Activated CD4-positive, alpha-beta T cell treated with anti-CD3 and anti-CD28 coated beads for 36 hours (primary cell): Measurements from ENCODE around the gene SEC31B. TPM values are rescaled to one million over a fixed set of nuclear protein-coding genes. Genes with fewer than 3 reads are reported as not detected.
A peak's percentile ranks its signal among the peaks of the same experiment; 100 is the strongest.

Experiments used
- ATAC-seq: fragments of 200-7000 bp; cut with Tn5 transposase; one replicate; pipeline ENCODE4 v1.10.0; 2021; ENCODE audit warnings: mild to moderate bottlenecking, moderate library complexity
- CTCF ChIA-PET: fragments of 350-600 bp; sonication (Branson Sonifier 250); formaldehyde crosslinking; loops from one replicate; lab custom pipeline; 2021; ENCODE audit warnings: antibody characterized with exemption; lab: Charles Lee
- POLR2A ChIA-PET: fragments of 350-600 bp; sonication (Branson Sonifier 250); formaldehyde crosslinking; loops from one replicate; lab custom pipeline; 2021; ENCODE audit warnings: antibody characterized with exemption, inconsistent platforms; lab: Charles Lee
- DNase-seq: peaks from one replicate; pipeline ENCODE4 v3.0.0-alpha.2; 2020
- H3K27ac Mint-ChIP-seq: one replicate; pipeline ENCODE4 v1.8.0; 2021; ENCODE audit warnings: mixed read lengths
- H3K27me3 Mint-ChIP-seq: one replicate; pipeline ENCODE4 v1.8.0; 2021; ENCODE audit warnings: mixed read lengths
- H3K36me3 Mint-ChIP-seq: one replicate; pipeline ENCODE4 v1.8.0; 2021; ENCODE audit warnings: low read depth, mixed read lengths
- H3K4me1 Mint-ChIP-seq: one replicate; pipeline ENCODE4 v1.8.0; 2021; ENCODE audit warnings: mixed read lengths
- H3K4me3 Mint-ChIP-seq: one replicate; pipeline ENCODE4 v1.8.0; 2021; ENCODE audit warnings: mild to moderate bottlenecking, moderate library complexity, mixed read lengths
- H3K9me3 Mint-ChIP-seq: one replicate; pipeline ENCODE4 v1.8.0; 2021; ENCODE audit warnings: low read depth, mixed read lengths
- intact Hi-C, 2 experiments: fragments of 100-400 bp; cut with DNase I in 1 of 2; cut with micrococcal nuclease in 1 of 2; formaldehyde crosslinking; loops; one replicate each; pipeline versions ENCODE4 v1.14.2 to v1.15.1; 2022 to 2024; cut with DNase I, micrococcal nuclease
- total RNA-seq, 2 experiments: library from RNA; stranded (reverse); gene quantifications; one replicate each; pipeline ENCODE4 v1.2.3, GENCODE V29; 2021

Gene SEC31B
- total RNA-seq, 2 experiments from 2014 or later: 36.0 to 36.7 TPM

GRCh38 chr10:100529475-100530298 is 10.0 kb upstream of the SEC31B start, which contains the start of gene NDUFB8:
NDUFB8 (minus strand) TSS chr10:100529871; CDS start chr10:100529851, 20 bp downstream.
- H3K27me3 Mint-ChIP-seq: no peaks in the 10 kb centered on the region
- H3K4me3 Mint-ChIP-seq: peak within 1 kb of the TSS; percentile 88
- peaks cover 37% of the 10 kb centered on the region for H3K4me1 Mint-ChIP-seq
- POLR2A ChIA-PET: interaction anchor here (0.5 to 2.2 kb wide), 2 partner anchors 9 to 19 kb away, joined by 4 to 6 read pairs; no protein-coding TSS in a partner anchor
- peak within 1 kb of the TSS; percentile 99 for H3K27ac Mint-ChIP-seq
- ATAC-seq (peak; percentile 72), DNase-seq (peak; percentile 93)
- peaks cover 44% of the 10 kb centered on the region for H3K36me3 Mint-ChIP-seq
- intact Hi-C loops: loop anchor here (1.0 to 10.0 kb wide), 6 partner anchors 18 to 1285 kb away; partner anchors contain the start of genes NPM3 (in 1 of the 2), OGA (in 1 of the 2) and SCD (in 1 of the 2)
- CTCF ChIA-PET: interaction anchor here (1.0 to 9.6 kb wide), 5 partner anchors 9 to 489 kb away, joined by 3 to 91 read pairs (median 6); partner anchors contain the start of gene SEC31B
- H3K9me3 Mint-ChIP-seq: no peaks in the 10 kb centered on the region

GRCh38 chr10:100528921-100529474 is 9.3 kb upstream of the SEC31B start:
- H3K27me3 Mint-ChIP-seq: no peaks in the 10 kb centered on the region
- peaks cover 49% of the 10 kb centered on the region for H3K36me3 Mint-ChIP-seq
- CTCF ChIA-PET: interaction anchor here (0.7 to 9.6 kb wide), 6 partner anchors 11 to 49 kb away, joined by 3 to 91 read pairs (median 15); no protein-coding TSS in a partner anchor
- peak overlapping the region; percentile 88 for H3K4me3 Mint-ChIP-seq
- ATAC-seq (peak; percentile 4), DNase-seq (peak; percentile 20)
- no peaks in the 10 kb centered on the region for H3K9me3 Mint-ChIP-seq
- intact Hi-C loops: loop anchor here (1.0 to 5.0 kb wide), 5 partner anchors 18 to 182 kb away; partner anchors contain the start of gene SCD (in 1 of the 2)
- H3K4me1 Mint-ChIP-seq: peaks cover 37% of the 10 kb centered on the region
- POLR2A ChIA-PET: interaction anchor here (0.5 to 2.2 kb wide), 4 partner anchors 9 to 131 kb away, joined by 3 to 6 read pairs (median 4); no protein-coding TSS in a partner anchor
- peak overlapping the region; percentile 99 for H3K27ac Mint-ChIP-seq

- ChIA-PET CTCF (interaction anchor here (0.7 to 9.6 kb wide), 8 partner anchors 10 to 95 kb away, joined by 3 to 91 read pairs (median 6); no protein-coding TSS in a partner anchor), POLR2A (interaction anchor here (0.5 to 2.3 kb wide), 4 partner anchors 7 to 131 kb away, joined by 3 to 10 read pairs (median 6); partner anchors contain the start of gene HIF1AN)
- DNase-seq (peak; percentile 46), ATAC-seq (peak; percentile 63)
- H3K9me3 Mint-ChIP-seq: no peaks in the 10 kb centered on the region
- intact Hi-C loops: loop anchor here (1.0 to 5.0 kb wide), 3 partner anchors 18 to 182 kb away; partner anchors contain the start of gene SCD (in 1 of the 2)
- peaks cover 37% of the 10 kb centered on the region for H3K4me1 Mint-ChIP-seq
- peak overlapping the region; percentile 99 for H3K27ac Mint-ChIP-seq
- H3K4me3 Mint-ChIP-seq: peak overlapping the region; percentile 88
- no peaks in the 10 kb centered on the region for H3K27me3 Mint-ChIP-seq
- H3K36me3 Mint-ChIP-seq: peaks cover 56% of the 10 kb centered on the region
Measured at GRCh38 chr10:100528123-100528886, 8.6 kb upstream of the SEC31B start.

GRCh38 chr10:100524638-100525037 is 5.0 kb upstream of the SEC31B start:
- CTCF ChIA-PET: interaction anchor here (0.7 to 9.6 kb wide), 6 partner anchors 14 to 185 kb away, joined by 3 to 91 read pairs (median 3); no protein-coding TSS in a partner anchor
- POLR2A ChIA-PET: interaction anchor here (0.6 kb wide), 1 partner anchor 15 kb away, joined by 4 read pairs; no protein-coding TSS in a partner anchor
- peaks cover 24% of the 10 kb centered on the region for H3K4me1 Mint-ChIP-seq
- intact Hi-C loops: loop anchor here in 1 of 2 experiments (5.0 kb wide), 1 partner anchor 152 kb away; no protein-coding TSS in a partner anchor
- H3K36me3 Mint-ChIP-seq: peaks cover 61% of the 10 kb centered on the region
- no peak overlapping the region for H3K4me3 Mint-ChIP-seq
- H3K27me3 Mint-ChIP-seq: no peaks in the 10 kb centered on the region
- DNase-seq: no peak
- H3K9me3 Mint-ChIP-seq: no peaks in the 10 kb centered on the region
- ATAC-seq: no peak
- H3K27ac Mint-ChIP-seq: peak overlapping the region; percentile 24

GRCh38 chr10:100524206-100524605 is 4.5 kb upstream of the SEC31B start:
- H3K4me1 Mint-ChIP-seq: peaks cover 25% of the 10 kb centered on the region
- ATAC-seq (no peak), DNase-seq (no peak)
- H3K4me3 Mint-ChIP-seq: no peak overlapping the region
- CTCF ChIA-PET: interaction anchor here (0.7 to 9.6 kb wide), 5 partner anchors 14 to 184 kb away, joined by 3 to 91 read pairs (median 3); no protein-coding TSS in a partner anchor
- H3K27ac Mint-ChIP-seq: no peak overlapping the region
- peaks cover 60% of the 10 kb centered on the region for H3K36me3 Mint-ChIP-seq
- H3K27me3 Mint-ChIP-seq: no peaks in the 10 kb centered on the region
- no peaks in the 10 kb centered on the region for H3K9me3 Mint-ChIP-seq
- POLR2A ChIA-PET: no interaction called here
- intact Hi-C loops: no loop called here

- Mint-ChIP-seq H3K4me3 (no peak overlapping the region), H3K9me3 (no peaks in the 10 kb centered on the region), H3K27me3 (no peaks in the 10 kb centered on the region), H3K36me3 (peaks cover 47% of the 10 kb centered on the region), H3K4me1 (peaks cover 27% of the 10 kb centered on the region), H3K27ac (no peak overlapping the region)
- POLR2A ChIA-PET: interaction anchor here (0.6 kb wide), 1 partner anchor 22 kb away, joined by 3 read pairs; no protein-coding TSS in a partner anchor
- ATAC-seq (no peak), DNase-seq (no peak)
- CTCF ChIA-PET: interaction anchor here (0.6 to 9.6 kb wide), 7 partner anchors 12 to 152 kb away, joined by 3 to 96 read pairs (median 3); partner anchors contain the start of gene HIF1AN
- intact Hi-C loops: no loop called here
Measured at GRCh38 chr10:100522945-100523344, 3.3 kb upstream of the SEC31B start.

- no peak for ATAC-seq
- peaks cover 42% of the 10 kb centered on the region for H3K36me3 Mint-ChIP-seq
- no peaks in the 10 kb centered on the region for H3K27me3 Mint-ChIP-seq
- ChIA-PET POLR2A (interaction anchor here (0.6 kb wide), 1 partner anchor 151 kb away, joined by 14 read pairs; no protein-coding TSS in a partner anchor), CTCF (interaction anchor here (1.6 to 9.6 kb wide), 5 partner anchors 12 to 89 kb away, joined by 3 to 96 read pairs (median 7); no protein-coding TSS in a partner anchor)
- no peaks in the 10 kb centered on the region for H3K9me3 Mint-ChIP-seq
- DNase-seq: no peak
- intact Hi-C loops: no loop called here
- H3K27ac Mint-ChIP-seq: peak overlapping the region; percentile 27
- H3K4me1 Mint-ChIP-seq: peaks cover 24% of the 10 kb centered on the region
- H3K4me3 Mint-ChIP-seq: no peak overlapping the region
Measured at GRCh38 chr10:100522107-100522801, 2.6 kb upstream of the SEC31B start.

- H3K4me3 Mint-ChIP-seq: no peak overlapping the region
- H3K36me3 Mint-ChIP-seq: peaks cover 37% of the 10 kb centered on the region
- ATAC-seq: no peak
- intact Hi-C loops: no loop called here
- H3K4me1 Mint-ChIP-seq: peaks cover 13% of the 10 kb centered on the region
- peak overlapping the region; percentile 25 for H3K27ac Mint-ChIP-seq
- no peak for DNase-seq
- H3K27me3 Mint-ChIP-seq: no peaks in the 10 kb centered on the region
- ChIA-PET POLR2A (no interaction called here), CTCF (interaction anchor here (0.6 to 9.6 kb wide), 5 partner anchors 9 to 87 kb away, joined by 3 to 96 read pairs (median 7); partner anchors contain the start of gene NDUFB8)
- no peaks in the 10 kb centered on the region for H3K9me3 Mint-ChIP-seq
Measured at GRCh38 chr10:100520811-100521210, 1.1 kb upstream of the SEC31B start.

GRCh38 chr10:100518761-100519241 is 860 bp downstream of the SEC31B start:
- H3K9me3 Mint-ChIP-seq: no peaks in the 10 kb centered on the region
- CTCF ChIA-PET: interaction anchor here (0.6 to 6.4 kb wide), 36 partner anchors 10 to 979 kb away, joined by 3 to 96 read pairs (median 5); partner anchors contain the start of genes HIF1AN, NDUFB8 and SCD
- POLR2A ChIA-PET: interaction anchor here (0.6 to 0.9 kb wide), 3 partner anchors 10 to 148 kb away, joined by 3 to 4 read pairs (median 4); no protein-coding TSS in a partner anchor
- peak; percentile 82 for DNase-seq
- intact Hi-C loops: loop anchor here (1.0 kb wide), 4 partner anchors 10 to 180 kb away; no protein-coding TSS in a partner anchor
- H3K4me3 Mint-ChIP-seq: no peak overlapping the region
- peaks cover 13% of the 10 kb centered on the region for H3K4me1 Mint-ChIP-seq
- peaks cover 25% of the 10 kb centered on the region for H3K36me3 Mint-ChIP-seq
- H3K27ac Mint-ChIP-seq: peak overlapping the region; percentile 47
- H3K27me3 Mint-ChIP-seq: no peaks in the 10 kb centered on the region
- ATAC-seq: peak; percentile 76
